HCT116 (cell line): Measurements from ENCODE around the gene NFATC3.

Experiments used
- EGR1 ChIP-seq: IDR thresholded peaks from 2 replicates; pipeline ENCODE4 v1.6.1; 2012; ENCODE audit warnings: low read depth
- ELF1 ChIP-seq: IDR thresholded peaks from 2 replicates; pipeline ENCODE4 v1.6.1; 2012; ENCODE audit warnings: low read depth, borderline replicate concordance
- EZH2 ChIP-seq: fragments of 200-600 bp; sonication (generic); IDR thresholded peaks from 2 replicates; pipeline ENCODE4 v1.6.1; 2017; ENCODE audit warnings: antibody characterized with exemption, mixed run types
- EZH2phosphoT487 ChIP-seq: fragments of 200-600 bp; IDR thresholded peaks from 2 replicates; pipeline ENCODE4 v1.6.1; 2018; ENCODE audit warnings: antibody characterized with exemption, borderline replicate concordance
- FOSL1 ChIP-seq: IDR thresholded peaks from 2 replicates; pipeline ENCODE4 v1.6.1; 2012; ENCODE audit warnings: low read depth
- JUND ChIP-seq: IDR thresholded peaks from 2 replicates; pipeline ENCODE4 v1.6.1; 2012
- POLR2A ChIP-seq: IDR thresholded peaks from 2 replicates; pipeline ENCODE4 v1.7.0; 2011; ENCODE audit warnings: borderline replicate concordance; ENCODE audit not compliant: insufficient read depth, insufficient read length; ENCODE audit errors: extremely low read depth
- POLR2AphosphoS5 ChIP-seq: IDR thresholded peaks from 2 replicates; pipeline ENCODE4 v1.6.1; 2011; ENCODE audit warnings: mild to moderate bottlenecking, low read depth, low read length, moderate library complexity
- RAD21 ChIP-seq: IDR thresholded peaks from 2 replicates; pipeline ENCODE4 v1.6.1; 2012; ENCODE audit warnings: low read depth, mild to moderate bottlenecking
- SP1 ChIP-seq: IDR thresholded peaks from 2 replicates; pipeline ENCODE4 v1.6.1; 2012; ENCODE audit warnings: low read depth
- ZFX ChIP-seq: fragments of 450-650 bp; IDR thresholded peaks from 2 replicates; pipeline ENCODE4 v1.6.1; 2017
- TF ChIP-seq, protein P1 (sequence below), 3 experiments: fragments of 200-600 bp in 1 of 3; sonication (generic) in 1 of 3; IDR thresholded peaks in 2 of 3; conservative IDR thresholded peaks in 1 of 3; 2 replicates each; pipeline ENCODE4 v1.5.1; 2012 to 2017; ENCODE audit warnings: low read depth in 2 of 3, low read length in 2 of 3, antibody characterized with exemption in 1 of 3, borderline replicate concordance in 1 of 3, control low read depth in 1 of 3, mild to moderate bottlenecking in 1 of 3, mixed read lengths in 1 of 3, mixed run types in 1 of 3, moderate library complexity in 1 of 3; ENCODE audit not compliant: insufficient read depth in 1 of 3
- TF ChIP-seq, protein P2 (sequence below): IDR thresholded peaks from 2 replicates; pipeline ENCODE4 v1.6.1; 2012
- TF ChIP-seq, protein P3 (sequence below): IDR thresholded peaks from 2 replicates; pipeline ENCODE4 v1.6.1; 2011; ENCODE audit warnings: mild to moderate bottlenecking, low read length, moderate library complexity; ENCODE audit not compliant: insufficient replicate concordance; ENCODE audit errors: extremely low read depth

GRCh38 chr16:68274441-68274840 lies 189.3 kb downstream of the NFATC3 start:
- TF ChIP-seq ZFX, result no peak
- no peak for TF ChIP-seq RAD21
- TF ChIP-seq, protein P1, sequence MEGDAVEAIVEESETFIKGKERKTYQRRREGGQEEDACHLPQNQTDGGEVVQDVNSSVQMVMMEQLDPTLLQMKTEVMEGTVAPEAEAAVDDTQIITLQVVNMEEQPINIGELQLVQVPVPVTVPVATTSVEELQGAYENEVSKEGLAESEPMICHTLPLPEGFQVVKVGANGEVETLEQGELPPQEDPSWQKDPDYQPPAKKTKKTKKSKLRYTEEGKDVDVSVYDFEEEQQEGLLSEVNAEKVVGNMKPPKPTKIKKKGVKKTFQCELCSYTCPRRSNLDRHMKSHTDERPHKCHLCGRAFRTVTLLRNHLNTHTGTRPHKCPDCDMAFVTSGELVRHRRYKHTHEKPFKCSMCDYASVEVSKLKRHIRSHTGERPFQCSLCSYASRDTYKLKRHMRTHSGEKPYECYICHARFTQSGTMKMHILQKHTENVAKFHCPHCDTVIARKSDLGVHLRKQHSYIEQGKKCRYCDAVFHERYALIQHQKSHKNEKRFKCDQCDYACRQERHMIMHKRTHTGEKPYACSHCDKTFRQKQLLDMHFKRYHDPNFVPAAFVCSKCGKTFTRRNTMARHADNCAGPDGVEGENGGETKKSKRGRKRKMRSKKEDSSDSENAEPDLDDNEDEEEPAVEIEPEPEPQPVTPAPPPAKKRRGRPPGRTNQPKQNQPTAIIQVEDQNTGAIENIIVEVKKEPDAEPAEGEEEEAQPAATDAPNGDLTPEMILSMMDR (IDR thresholded peaks at IDR 0.05 in 2 of 3, conservative IDR thresholded peaks at IDR 0.05 in 1 of 3; ENCODE audit: borderline replicate concordance in 1 of 3, insufficient read depth in 1 of 3, low read depth in 2 of 3, low read length in 2 of 3), result no peak
- no peak for TF ChIP-seq EZH2phosphoT487
- TF ChIP-seq POLR2A, result no peak
- TF ChIP-seq SP1, result no peak
- TF ChIP-seq POLR2AphosphoS5, result no peak
- TF ChIP-seq ELF1, result no peak
- no peak for TF ChIP-seq JUND
- TF ChIP-seq EGR1, result no peak
- TF ChIP-seq, protein P2, sequence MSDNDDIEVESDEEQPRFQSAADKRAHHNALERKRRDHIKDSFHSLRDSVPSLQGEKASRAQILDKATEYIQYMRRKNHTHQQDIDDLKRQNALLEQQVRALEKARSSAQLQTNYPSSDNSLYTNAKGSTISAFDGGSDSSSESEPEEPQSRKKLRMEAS, result no peak
- TF ChIP-seq EZH2, result no peak
- TF ChIP-seq FOSL1, result no peak
- TF ChIP-seq, protein P3, sequence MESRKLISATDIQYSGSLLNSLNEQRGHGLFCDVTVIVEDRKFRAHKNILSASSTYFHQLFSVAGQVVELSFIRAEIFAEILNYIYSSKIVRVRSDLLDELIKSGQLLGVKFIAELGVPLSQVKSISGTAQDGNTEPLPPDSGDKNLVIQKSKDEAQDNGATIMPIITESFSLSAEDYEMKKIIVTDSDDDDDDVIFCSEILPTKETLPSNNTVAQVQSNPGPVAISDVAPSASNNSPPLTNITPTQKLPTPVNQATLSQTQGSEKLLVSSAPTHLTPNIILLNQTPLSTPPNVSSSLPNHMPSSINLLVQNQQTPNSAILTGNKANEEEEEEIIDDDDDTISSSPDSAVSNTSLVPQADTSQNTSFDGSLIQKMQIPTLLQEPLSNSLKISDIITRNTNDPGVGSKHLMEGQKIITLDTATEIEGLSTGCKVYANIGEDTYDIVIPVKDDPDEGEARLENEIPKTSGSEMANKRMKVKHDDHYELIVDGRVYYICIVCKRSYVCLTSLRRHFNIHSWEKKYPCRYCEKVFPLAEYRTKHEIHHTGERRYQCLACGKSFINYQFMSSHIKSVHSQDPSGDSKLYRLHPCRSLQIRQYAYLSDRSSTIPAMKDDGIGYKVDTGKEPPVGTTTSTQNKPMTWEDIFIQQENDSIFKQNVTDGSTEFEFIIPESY, result no peak
